Measurements from ENCODE around the gene MINDY4.

Gene MINDY4

DNA sequence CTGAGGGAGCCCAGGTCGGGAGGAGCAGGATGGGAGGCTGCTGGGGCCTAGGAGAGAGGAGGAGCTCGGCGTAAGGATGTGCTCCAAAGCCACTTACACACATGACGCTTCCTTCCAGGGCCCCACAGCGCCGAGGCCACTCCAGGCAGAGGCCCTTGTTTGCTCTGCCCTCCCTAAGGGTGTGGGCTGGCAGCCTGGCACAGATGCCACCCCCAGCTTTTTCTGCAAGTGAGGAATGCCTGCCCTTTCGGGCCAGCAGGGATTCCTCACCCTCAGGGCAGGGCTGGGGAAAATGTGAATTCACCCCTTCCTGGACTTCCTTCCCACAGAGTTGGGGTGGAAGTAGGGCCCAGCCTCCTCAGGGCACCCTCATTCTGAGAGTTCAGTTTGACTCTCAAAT is 134.8 kb downstream of the MINDY4 start:
- no peak for DNase-seq

GRCh38 chr7:30906515-30907240 is 135.5 kb downstream of the MINDY4 start:
- no peak for DNase-seq

DNA sequence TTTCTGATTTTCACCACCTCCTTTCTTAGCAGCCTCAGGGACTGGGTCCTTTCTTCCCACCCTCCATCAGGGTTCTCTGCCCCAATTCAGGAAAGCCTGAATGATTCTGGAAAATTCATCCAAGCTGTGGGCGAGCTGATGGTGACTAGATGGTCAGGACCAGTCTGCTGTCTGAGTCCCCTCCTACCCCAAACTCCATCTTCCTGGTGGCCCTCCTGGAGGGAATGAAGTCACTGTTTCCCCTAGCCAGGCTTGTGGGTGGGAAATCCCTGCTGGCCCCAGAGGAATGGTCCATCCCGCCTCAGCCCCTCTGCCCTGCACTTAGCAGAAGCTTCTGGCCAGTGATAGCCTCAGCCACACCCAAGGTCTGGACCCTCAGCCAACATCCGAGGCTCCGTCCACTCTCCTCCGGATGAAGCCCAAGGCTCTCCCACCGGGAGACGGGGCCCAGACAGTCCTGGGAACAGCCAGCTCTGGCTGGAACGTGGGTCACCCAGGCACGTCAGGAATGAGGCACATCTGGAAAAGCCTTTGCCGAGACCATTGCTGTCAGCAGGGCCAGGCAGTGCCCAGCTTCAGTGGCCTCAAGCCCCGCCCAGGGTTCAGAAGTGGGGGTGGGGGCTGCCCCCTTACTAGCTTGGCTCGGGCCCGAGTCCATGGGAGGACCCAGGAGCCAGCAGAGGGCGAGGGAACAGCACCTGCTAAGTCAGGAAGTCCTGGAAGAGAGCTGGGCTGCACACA is 136.5 kb downstream of the MINDY4 start:
- no peak for DNase-seq

DNA sequence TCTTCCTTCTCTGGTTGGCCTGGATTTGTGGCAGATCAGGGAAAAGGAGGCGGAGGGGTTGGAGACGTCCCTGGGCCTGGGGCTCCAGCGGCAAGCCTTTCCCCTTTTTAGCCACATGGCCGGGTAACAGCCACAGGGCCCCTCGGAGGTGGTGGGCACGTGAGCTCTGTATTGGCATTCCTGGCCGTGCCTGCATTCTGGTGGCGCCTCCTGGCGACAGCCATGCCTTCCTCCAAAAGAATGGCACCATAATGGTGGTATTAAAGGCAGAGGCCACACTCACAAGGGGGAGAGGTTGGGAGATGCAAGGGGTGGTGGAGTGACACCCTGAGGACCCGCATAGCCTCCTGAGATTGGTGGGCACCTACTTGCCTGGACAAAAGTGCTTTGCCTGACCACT is 137.5 kb downstream of the MINDY4 start:
- no peak for DNase-seq

- no peak for DNase-seq
Observed at GRCh38 chr7:30909431-30909830, 138.2 kb downstream of the MINDY4 start.

DNA sequence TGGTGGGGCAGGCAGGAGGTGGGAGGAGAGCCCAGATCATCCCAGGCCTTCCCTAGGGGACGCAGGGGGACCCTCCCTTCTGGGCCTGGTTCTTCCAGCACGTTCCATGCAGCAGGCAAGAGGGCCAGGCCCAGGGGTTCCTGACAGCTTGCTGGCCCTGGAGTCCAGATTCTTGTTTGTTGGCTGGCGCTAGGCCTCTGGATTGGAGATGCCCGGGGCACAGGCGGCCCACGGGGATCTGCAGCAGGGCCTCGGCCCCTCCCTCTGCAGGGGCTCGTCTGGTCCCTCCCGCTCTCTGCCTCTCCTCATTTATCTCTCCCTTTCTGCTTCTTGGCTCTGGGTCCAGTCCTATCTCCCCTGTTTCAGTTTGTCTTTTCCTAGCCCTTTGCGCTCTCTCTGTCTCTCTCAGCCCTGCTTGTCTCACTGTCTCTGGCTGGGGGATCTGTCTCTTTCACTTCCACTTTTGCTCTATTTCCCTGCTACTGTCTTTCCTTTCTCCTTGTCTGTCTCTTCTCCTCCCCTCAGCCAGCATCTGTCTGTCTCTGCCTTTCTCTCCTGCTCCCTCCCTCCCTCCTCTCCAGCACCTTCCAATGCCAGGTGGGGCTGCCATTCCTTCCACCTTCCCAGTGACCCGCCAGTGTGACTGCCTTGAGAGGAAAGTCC is 139.3 kb downstream of the MINDY4 start:
- no peak for DNase-seq

GRCh38 chr7:30911133-30911532 is 139.9 kb downstream of the MINDY4 start:
- DNase-seq: no peak

DNA sequence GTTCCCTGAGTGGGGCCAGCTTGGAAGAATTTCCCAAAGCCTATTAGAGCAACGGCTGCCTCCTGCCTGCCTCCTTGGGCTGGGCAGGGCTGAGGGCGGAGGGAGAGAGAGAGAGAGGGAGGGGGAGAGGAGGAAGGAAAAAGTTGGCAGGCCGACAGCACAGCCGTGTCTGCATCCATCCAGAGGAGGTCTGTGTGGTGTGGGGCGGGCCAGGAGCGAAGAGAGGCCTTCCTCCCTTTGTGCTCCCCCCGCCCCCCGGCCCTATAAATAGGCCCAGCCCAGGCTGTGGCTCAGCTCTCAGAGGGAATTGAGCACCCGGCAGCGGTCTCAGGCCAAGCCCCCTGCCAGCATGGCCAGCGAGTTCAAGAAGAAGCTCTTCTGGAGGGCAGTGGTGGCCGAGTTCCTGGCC is 140.3 kb downstream of the MINDY4 start, which contains the start of gene AQP1:
Gene AQP1, plus strand, starts transcription at position 293 of the 409 bp plus-strand sequence. Its CDS starts 57 bp downstream, at position 350.
- no peak for DNase-seq

GRCh38 chr7:30912021-30912730 is 141.0 kb downstream of the MINDY4 start:
- DNase-seq: no peak

DNA sequence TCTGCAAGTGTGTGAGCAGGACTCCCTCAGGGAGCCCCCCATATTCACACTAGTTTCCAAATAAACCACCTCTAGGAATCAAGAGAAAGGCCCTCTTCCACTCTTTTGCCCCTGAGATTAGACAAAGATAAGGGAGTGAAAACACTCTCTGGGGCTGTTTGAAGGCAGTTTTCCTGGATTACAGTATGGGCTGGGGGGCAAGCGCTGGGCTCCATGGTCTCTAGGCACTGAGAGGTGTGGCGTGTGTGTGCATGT is 141.4 kb downstream of the MINDY4 start:
- no peak for DNase-seq

- DNase-seq: no peak
Observed at GRCh38 chr7:30912986-30913811, 142.0 kb downstream of the MINDY4 start.

- no peak for DNase-seq
Observed at GRCh38 chr7:30913821-30914515, 142.8 kb downstream of the MINDY4 start.

DNA sequence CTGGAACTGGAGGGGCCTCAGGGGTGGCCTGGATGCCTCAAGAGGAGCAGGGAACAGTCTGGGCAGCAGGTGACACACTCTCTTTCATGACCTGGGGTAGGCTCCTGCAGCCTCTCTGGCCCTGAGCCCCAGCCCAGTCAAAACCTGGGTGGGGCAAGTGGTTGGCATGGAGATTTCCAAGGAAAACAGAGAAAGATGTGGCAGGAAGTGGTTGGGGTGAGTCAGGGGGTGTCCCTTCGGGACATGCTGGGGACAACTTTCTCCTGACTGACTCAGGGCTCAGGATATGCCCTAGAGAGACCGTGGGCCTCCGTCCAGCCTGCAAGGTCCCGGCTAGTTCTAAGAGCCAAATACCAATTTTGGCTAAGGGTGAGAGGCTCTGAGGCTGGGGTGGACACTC is 143.4 kb downstream of the MINDY4 start:
- DNase-seq: no peak

- DNase-seq: no peak
Observed at GRCh38 chr7:30915005-30915601, 143.9 kb downstream of the MINDY4 start.

DNA sequence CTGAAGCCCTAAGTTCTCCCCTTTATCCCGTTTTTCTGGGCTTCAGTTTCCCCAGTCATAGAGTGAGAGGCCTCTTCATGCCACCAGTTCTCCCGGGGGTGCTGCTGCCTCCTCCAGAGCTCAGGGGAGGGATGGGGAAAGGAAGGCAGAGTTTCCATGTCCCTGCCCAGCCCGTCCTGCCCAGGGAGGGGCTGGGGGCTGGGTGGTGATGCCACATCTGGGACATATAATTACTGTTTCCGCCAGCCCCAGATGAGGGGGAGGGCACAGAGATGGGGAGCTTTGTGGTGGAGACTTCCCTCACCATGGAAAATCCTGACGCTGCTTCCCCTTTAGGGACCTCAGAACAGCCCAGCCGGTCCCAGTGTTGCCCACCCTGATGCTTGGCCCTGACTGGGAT is 144.5 kb downstream of the MINDY4 start:
- no peak for DNase-seq

GRCh38 chr7:30916255-30916654 is 145.0 kb downstream of the MINDY4 start:
- DNase-seq: no peak

- DNase-seq: no peak
Observed at GRCh38 chr7:30916767-30917166, 145.6 kb downstream of the MINDY4 start.

DNA sequence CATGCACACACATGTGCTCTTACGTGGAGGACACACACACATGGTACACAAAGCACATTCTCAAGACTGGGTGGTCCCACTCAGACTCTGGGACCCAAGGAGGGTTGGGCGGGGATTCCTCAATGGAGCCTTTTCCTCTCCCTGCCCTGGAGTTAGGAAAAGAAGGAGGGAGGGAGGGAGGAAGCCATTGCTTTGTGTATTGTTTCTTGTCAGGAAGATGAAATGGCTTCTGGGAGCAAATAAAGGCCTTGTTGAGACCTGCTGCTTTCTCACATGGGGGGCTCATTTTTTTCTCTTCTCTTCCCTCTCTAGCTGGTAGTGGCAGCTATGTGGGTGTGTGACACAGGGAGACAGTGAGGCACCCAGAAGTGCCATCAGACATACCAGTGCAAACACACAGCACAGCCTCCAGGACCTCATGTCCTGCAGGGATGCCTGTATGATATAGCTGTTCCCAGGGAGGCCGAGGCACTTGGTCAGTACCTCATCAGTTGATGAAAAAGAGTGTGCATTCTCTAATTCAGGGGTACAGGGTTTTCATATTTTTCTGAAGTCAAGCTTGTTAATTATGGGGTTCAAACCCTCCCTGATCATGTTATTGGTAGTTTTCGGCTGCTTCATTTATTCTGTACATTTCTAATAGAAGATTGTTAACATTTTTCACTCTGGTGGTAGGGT is 146.1 kb downstream of the MINDY4 start:
- no peak for DNase-seq

DNA sequence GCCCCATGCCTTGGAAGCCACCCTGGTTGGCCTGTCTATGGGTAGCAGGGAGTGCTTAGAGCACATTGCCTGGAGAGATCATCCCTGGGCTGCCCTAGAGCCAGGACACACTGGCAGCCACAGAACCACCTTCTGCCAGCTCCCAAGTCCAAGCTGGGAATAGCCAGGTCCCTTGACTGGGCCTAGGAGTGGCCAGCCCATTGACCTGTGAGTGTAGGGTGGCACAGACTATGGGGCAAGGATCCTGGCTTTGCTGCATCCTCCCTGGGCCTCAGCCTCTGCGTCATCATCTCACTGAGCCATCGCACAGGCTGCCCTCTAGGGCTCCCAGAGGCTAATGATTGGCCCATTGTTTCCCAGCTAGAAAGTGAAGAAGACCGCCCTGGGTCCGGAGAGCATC is 147.5 kb downstream of the MINDY4 start:
- no peak for DNase-seq

GRCh38 chr7:30920021-30920583 is 148.9 kb downstream of the MINDY4 start:
- no peak for DNase-seq
